ENCODE measurements around the gene IFRD2. TPM values are rescaled to one million over a fixed set of nuclear protein-coding genes. Genes with fewer than 3 reads are reported as not detected.

IFRD2 gene
- total RNA-seq, 1 experiment from 2014 or later: 111 TPM

DNA sequence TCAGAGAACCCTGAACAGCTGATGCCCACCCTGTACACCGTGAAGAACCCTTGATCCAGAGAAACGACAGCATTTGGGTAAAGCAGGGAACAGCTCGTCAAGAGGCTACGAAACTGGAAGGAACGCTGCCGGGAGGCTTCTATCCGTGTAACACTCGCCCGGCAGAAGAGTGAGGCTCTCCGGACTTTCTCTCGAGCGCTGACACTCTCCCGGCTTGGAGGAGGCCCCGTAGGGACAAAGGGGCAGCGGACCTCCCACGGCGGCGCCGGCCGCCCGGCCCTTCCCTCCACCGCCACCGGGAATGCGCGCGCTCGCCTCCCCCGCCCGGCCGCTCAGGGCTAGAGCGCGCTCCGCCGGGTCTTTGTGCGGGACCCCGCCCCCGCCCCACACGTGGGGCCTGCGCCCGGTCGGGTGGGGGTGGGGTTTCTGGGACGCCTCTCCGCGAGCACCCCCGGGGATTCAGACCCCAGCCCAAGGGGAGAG is 28.7 kb upstream of the IFRD2 start:
- CTCF ChIA-PET: interaction anchor here (0.6 kb wide), 4 partner anchors 27 to 1617 kb away, joined by 3 to 9 read pairs (median 3); no protein-coding TSS in a partner anchor
- Histone ChIP-seq H3K36me3 (ENCODE audit: control insufficient read depth, insufficient read depth, low read length) (no peaks in the 10 kb centered on the region; the same call in 1 of the 2 replicates), H3K27ac (ENCODE audit: low read length) (peak overlapping the region; percentile 92), H3K4me3 (ENCODE audit: low read depth in 2 of 2, low read length in 2 of 2) (peak overlapping the region; percentile 82 to 93), H3K4me1 (ENCODE audit: control insufficient read depth, insufficient read depth, low read length) (peaks cover 23% of the 10 kb centered on the region), H3K27me3 (ENCODE audit: control insufficient read depth, insufficient read depth, low read length) (no peaks in the 10 kb centered on the region), H3K9me3 (ENCODE audit: control insufficient read depth, insufficient read depth, low read depth, low read length) (no peaks in the 10 kb centered on the region)
- BruUV-seq (replicated peaks): no TSS peak
- in situ Hi-C loops (cut with HindIII; ENCODE audit: low pct_unique_long_range_greater_than_20kb, low sequenced_read_pairs): no loop called here
- DNase-seq (ENCODE audit: low read depth, low spot score): no peak
- no peak for TF ChIP-seq TCF7L2 (IDR thresholded peaks at IDR 0.05; ENCODE audit: low read depth, low read length)
- TF ChIP-seq POLR2AphosphoS5 (IDR thresholded peaks at IDR 0.05; ENCODE audit: low read depth, low read length): no peak
- TF ChIP-seq, protein P1, sequence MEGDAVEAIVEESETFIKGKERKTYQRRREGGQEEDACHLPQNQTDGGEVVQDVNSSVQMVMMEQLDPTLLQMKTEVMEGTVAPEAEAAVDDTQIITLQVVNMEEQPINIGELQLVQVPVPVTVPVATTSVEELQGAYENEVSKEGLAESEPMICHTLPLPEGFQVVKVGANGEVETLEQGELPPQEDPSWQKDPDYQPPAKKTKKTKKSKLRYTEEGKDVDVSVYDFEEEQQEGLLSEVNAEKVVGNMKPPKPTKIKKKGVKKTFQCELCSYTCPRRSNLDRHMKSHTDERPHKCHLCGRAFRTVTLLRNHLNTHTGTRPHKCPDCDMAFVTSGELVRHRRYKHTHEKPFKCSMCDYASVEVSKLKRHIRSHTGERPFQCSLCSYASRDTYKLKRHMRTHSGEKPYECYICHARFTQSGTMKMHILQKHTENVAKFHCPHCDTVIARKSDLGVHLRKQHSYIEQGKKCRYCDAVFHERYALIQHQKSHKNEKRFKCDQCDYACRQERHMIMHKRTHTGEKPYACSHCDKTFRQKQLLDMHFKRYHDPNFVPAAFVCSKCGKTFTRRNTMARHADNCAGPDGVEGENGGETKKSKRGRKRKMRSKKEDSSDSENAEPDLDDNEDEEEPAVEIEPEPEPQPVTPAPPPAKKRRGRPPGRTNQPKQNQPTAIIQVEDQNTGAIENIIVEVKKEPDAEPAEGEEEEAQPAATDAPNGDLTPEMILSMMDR (IDR thresholded peaks at IDR 0.05): no peak
- TF ChIP-seq, protein P2, sequence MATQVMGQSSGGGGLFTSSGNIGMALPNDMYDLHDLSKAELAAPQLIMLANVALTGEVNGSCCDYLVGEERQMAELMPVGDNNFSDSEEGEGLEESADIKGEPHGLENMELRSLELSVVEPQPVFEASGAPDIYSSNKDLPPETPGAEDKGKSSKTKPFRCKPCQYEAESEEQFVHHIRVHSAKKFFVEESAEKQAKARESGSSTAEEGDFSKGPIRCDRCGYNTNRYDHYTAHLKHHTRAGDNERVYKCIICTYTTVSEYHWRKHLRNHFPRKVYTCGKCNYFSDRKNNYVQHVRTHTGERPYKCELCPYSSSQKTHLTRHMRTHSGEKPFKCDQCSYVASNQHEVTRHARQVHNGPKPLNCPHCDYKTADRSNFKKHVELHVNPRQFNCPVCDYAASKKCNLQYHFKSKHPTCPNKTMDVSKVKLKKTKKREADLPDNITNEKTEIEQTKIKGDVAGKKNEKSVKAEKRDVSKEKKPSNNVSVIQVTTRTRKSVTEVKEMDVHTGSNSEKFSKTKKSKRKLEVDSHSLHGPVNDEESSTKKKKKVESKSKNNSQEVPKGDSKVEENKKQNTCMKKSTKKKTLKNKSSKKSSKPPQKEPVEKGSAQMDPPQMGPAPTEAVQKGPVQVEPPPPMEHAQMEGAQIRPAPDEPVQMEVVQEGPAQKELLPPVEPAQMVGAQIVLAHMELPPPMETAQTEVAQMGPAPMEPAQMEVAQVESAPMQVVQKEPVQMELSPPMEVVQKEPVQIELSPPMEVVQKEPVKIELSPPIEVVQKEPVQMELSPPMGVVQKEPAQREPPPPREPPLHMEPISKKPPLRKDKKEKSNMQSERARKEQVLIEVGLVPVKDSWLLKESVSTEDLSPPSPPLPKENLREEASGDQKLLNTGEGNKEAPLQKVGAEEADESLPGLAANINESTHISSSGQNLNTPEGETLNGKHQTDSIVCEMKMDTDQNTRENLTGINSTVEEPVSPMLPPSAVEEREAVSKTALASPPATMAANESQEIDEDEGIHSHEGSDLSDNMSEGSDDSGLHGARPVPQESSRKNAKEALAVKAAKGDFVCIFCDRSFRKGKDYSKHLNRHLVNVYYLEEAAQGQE (IDR thresholded peaks at IDR 0.05; ENCODE audit: insufficient read depth in 1 of 2, low read depth in 2 of 2, low read length in 1 of 2): no peak
- TF ChIP-seq SIN3A (IDR thresholded peaks at IDR 0.05; ENCODE audit: borderline replicate concordance, insufficient read depth, low read depth, low read length): no peak
- intact Hi-C loops (cut with micrococcal nuclease; ENCODE audit: unreplicated experiment): no loop called here
- ATAC-seq: peak; percentile 66
- POLR2A ChIA-PET: no interaction called here

- no TSS peak for BruUV-seq (replicated peaks)
- peak overlapping the region; percentile 82 to 93 for H3K4me3 ChIP-seq (ENCODE audit: low read depth in 2 of 2, low read length in 2 of 2)
- intact Hi-C loops (cut with micrococcal nuclease; ENCODE audit: unreplicated experiment): no loop called here
- in situ Hi-C loops (cut with HindIII; ENCODE audit: low pct_unique_long_range_greater_than_20kb, low sequenced_read_pairs): no loop called here
- TF ChIP-seq, protein P2 (IDR thresholded peaks at IDR 0.05; ENCODE audit: insufficient read depth in 1 of 2, low read depth in 2 of 2, low read length in 1 of 2): no peak
- TF ChIP-seq, protein P1 (IDR thresholded peaks at IDR 0.05): peak; percentile 20; the same call in 1 of the 2 replicates
- peaks cover 23% of the 10 kb centered on the region for H3K4me1 ChIP-seq (ENCODE audit: control insufficient read depth, insufficient read depth, low read length)
- no peaks in the 10 kb centered on the region for H3K27me3 ChIP-seq (ENCODE audit: control insufficient read depth, insufficient read depth, low read length)
- ChIA-PET POLR2A (interaction anchor here (0.6 kb wide), 1 partner anchor 218 kb away, joined by 3 read pairs; no protein-coding TSS in a partner anchor), CTCF (no interaction called here)
- H3K36me3 ChIP-seq (ENCODE audit: control insufficient read depth, insufficient read depth, low read length): no peaks in the 10 kb centered on the region; the same call in 1 of the 2 replicates
- DNase-seq (ENCODE audit: low read depth, low spot score) (no peak), ATAC-seq (no peak)
- peak overlapping the region; percentile 92 for H3K27ac ChIP-seq (ENCODE audit: low read length)
- no peaks in the 10 kb centered on the region for H3K9me3 ChIP-seq (ENCODE audit: control insufficient read depth, insufficient read depth, low read depth, low read length)
These were observed 27.8 kb upstream of the IFRD2 start for GRCh38 chr3:50319894-50320625.

Measured in Panc1 (cell line).